Hematopoietic multipotent progenitor cell treated with erythropoietin and hydrocortisone succinate and interleukin-3 and kit ligand, for 6 days (in vitro differentiated cells): ENCODE results near the gene TSEN54.

ENCODE experiments used
- DNase-seq: peaks from one replicate; pipeline ENCODE4 v3.0.0-alpha.2; 2015

The TSEN54 gene

GRCh38 chr17:75549246-75550138, 33.2 kb downstream of the TSEN54 start:
- DNase-seq, result peak; percentile 38

GRCh38 chr17:75550139-75550465, 33.8 kb downstream of the TSEN54 start:
- no peak for DNase-seq

GRCh38 chr17:75551266-75551665, 34.9 kb downstream of the TSEN54 start:
- no peak for DNase-seq

GRCh38 chr17:75552425-75553294, 36.3 kb downstream of the TSEN54 start:
- no peak for DNase-seq

- peak; percentile 61 for DNase-seq
Observed at GRCh38 chr17:75553295-75554110, 37.2 kb downstream of the TSEN54 start.

DNA sequence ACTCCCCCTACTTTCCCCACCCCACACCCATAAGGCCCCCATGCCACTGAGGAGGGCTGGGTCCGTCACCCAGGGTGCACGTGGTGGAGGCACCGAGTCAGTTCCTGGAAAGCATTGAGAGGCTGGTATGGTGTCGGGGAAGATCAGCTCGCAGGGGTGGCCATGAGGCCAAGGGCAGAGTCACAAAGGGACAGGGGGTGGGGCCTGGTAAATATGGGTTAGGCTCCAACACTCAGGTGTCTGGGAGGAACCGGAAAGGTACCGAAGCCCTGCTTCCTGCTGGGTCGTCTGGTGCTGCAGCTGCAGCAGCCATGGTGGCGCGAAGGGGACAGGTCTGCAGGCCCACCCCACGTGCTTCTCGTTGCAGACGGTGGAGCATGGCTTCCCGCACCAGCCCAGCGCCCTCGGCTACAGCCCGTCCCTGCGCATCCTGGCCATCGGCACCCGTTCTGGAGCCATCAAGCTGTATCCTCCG, 39.4 kb downstream of the TSEN54 start:
- DNase-seq, result no peak

DNA sequence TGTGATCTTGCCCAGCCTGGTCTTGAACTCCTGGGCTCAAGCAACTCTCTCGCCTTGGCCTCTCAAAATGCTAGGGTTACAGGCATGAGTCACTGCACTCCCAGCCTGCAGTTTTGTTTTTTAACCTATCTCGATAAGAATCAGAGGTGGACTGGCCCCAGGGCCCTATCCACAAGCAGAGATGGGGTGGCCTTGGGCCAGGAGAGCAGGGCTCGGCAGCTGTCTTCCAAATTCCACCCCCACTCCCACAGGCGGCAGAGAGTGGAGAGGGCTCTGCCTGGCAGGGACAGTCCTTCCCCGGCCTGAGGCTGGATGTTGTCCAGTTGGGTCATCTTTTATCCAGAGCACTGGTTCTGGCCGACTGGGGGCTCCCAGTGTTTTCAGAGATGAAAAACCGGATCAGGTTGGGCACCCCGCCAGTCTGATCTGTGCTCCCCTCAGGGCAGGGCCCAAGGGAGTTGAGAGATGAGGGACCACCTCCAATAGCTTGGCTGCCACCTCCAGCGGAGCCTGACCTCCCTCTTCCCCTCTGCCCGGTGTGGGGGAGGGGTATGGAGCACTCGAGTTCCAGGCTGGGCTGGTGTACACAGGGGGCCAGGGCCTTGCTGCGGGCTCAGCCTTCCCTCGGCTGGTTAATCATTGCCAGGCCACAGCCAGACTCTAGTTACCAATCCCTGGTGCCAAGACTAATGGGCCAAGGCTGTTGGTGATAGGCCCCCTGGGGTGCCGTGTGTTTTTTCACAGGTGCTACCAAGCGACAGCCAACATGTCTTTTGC, 40.9 kb downstream of the TSEN54 start:
- DNase-seq, result no peak

DNA sequence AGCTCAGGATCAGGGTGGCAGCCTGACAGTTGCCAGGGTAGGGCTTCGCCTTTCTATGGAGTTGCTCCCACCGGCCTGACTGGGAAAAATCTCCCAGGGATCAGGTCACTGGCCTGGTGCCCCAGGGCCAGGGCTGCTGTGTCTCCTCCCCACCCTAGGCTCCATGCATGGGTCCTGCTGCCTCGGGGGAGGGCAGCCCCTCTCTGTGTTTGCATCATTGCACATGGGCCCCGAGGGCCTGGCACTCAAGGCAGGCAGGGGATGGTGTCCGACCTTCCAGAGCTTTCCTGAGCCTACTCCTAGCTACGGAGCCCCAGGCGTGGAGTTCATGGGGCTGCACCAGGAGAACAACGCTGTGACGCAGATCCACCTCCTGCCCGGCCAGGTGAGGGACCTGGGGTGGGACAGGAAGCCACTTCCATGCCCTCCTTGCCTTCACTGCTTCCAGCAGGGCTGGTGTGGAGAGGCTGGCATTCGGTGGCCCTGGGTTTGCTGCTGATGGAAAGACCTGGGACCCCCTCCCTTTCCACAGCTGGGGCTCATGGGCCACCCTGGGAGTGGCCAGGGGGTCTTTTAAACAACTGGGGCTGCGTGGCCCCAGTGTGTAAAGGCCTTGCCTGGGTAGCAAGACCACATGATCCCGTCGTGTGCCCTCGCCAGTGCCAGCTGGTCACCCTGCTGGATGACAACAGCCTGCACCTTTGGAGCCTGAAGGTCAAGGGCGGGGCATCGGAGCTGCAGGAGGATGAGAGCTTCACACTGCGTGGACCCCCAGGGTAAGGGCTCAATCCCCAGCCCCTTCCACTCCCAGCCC, 41.7 kb downstream of the TSEN54 start:
- no peak for DNase-seq

DNA sequence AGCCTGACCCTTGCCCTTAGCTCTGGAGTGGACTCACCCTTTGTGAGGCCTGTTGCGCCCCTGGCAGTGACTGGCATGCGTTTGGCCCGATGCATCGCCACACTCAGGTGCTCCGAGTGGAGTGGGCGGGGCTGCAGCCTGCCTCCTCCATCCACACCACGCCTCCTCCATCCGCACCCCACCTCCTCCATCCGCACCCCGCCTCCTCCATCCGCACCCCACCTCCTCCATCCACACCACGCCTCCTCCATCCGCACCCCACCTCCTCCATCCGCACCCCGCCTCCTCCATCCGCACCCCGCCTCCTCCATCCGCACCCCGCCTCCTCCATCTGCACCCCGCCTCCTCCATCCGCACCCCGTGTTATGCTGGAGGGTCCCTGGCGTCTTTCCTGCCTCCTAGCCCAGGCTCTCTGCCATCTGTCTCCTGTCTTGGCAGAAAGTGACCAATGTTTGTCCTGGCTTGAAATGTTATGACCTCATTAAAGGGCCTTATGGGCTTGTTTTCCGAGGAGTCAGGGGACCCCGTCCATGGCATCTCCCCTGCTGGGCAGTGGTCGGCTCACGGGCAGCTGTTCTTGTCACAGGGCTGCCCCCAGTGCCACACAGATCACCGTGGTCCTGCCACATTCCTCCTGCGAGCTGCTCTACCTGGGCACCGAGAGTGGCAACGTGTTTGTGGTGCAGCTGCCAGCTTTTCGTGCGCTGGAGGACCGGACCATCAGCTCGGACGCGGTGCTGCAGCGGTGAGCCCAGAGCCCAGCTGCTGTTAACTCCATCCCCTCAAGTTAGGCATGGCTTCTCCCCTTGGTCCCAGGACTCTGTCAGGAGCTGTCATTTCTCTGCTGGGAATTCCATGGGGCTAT, 42.6 kb downstream of the TSEN54 start:
- DNase-seq, result no peak

- no peak for DNase-seq
Observed at GRCh38 chr17:75559958-75560533, 43.7 kb downstream of the TSEN54 start.

DNA sequence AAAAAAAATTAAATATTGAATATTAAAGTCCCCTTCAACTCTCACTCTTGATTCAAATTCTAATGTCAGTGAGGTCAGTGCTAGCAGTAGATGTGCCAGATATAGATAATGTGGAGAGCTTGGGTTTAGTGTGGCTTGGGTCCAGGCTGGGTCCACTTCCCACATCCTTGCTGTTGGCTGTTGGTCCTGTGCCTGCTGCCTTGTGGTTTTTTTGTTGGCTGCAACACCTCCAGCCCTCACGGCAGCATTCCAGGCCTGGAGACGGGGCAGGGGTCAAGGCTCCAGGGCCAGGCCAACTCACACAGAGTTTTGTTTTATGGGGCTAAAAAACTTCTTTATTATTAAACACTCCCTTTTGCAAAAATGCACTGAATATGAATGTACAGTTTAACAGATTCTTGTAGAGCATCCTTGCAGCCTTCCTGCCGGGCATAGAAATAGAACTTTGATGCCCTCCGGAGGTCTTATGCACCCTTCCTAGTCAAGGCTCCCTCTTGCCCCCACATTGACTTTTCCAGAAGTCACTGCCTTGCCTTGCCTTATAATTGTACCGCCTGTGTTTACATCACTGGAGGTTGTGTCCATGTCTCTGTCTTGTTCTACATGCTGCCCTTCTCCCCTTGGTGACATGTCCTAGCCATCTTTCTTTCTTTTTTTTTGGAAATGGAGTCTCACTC, 45.7 kb downstream of the TSEN54 start:
- DNase-seq, result no peak

DNA sequence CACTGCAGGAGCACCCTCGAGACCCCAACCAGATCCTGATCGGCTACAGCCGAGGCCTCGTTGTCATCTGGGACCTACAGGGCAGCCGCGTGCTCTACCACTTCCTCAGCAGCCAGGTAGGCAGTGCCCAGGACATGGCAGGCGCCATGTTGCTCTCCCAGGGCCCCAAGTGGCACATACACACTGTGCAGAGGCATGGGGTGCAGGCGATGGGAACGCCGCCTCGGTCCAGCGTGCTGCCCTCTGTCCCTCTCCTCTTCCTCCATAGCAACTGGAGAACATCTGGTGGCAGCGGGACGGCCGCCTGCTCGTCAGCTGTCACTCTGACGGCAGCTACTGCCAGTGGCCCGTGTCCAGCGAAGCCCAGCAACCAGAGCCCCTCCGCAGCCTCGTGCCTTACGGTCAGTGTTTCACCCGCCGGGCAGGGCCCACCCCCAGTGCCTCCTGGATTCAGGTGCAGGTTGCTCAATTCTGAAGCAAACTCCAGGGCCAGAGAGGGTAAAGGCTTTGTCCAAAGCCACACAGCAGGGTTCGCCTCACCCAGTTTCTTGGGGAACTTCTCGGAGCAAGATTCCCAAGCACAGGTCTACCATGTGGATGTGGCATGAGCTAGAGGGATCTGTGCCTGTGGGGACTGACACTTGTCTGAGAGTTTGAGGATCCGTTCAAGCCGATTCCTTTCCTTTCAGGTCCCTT, 46.9 kb downstream of the TSEN54 start:
- no peak for DNase-seq

GRCh38 chr17:75564195-75564594, 47.9 kb downstream of the TSEN54 start:
- no peak for DNase-seq

DNA sequence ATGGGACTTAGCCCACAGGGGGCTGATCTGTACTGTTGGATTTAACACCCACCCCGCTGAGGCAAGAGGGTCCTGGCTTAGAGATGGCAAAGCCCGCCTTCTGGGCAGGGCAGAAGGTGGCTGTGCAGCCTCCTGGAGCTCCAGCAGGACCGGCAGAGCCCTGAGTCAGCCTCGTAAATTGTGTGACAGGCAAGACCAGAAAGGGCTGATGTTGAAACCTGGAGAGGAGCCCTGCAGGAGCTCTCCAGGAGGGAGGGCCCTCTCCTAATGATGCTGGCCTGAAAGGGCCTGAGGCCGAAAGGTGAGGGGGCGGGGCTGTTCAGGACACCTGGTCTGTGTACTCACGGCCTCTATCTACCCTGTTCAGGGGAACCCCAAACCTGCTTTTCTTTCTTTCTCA, 48.7 kb downstream of the TSEN54 start:
- DNase-seq, result no peak

- no peak for DNase-seq
Observed at GRCh38 chr17:75565618-75566017, 49.3 kb downstream of the TSEN54 start.

DNA sequence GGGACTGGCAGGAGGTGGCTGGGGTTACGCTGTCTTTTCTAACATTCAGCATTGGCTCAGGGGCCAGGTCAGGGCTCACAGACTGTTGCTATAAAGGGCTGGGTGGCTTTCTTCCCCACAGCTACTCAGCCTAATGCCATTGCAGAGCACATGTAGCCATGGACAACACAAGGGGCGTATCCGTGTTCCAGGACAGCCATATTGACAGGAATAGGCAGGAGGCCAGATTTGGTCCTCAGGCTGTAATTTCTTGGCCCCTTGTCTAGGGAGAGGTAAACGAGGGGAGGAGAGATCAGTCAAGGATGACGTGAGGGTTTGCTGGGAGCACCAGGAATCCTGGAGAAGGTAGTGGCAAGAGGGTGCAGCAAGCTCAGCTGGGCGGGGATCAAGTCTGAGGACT, 50.1 kb downstream of the TSEN54 start:
- DNase-seq, result no peak

GRCh38 chr17:75566834-75567233, 50.5 kb downstream of the TSEN54 start:
- no peak for DNase-seq

- DNase-seq, result no peak
Observed at GRCh38 chr17:75568412-75569255, 52.3 kb downstream of the TSEN54 start.
